HT-29 (cell line): ENCODE data around the gene DOCK6. TPM values are rescaled to one million over a fixed set of nuclear protein-coding genes. Genes with fewer than 3 reads are reported as not detected.
"Not testable (repeated sequence)": the region's sequence is repeated elsewhere in the genome, so short reads cannot be mapped to it uniquely, and the experiment has no call there.

ENCODE experiments used
- DNase-seq: peaks from one replicate; pipeline ENCODE4 v3.0.0-alpha.2; 2015; ENCODE audit warnings: low spot score
- total RNA-seq: library from RNA; depleted of rRNA; stranded (reverse); fragments of >200 nt; shearing (Covaris generic); gene quantifications from 2 replicates; pipeline ENCODE4 v1.2.3, GENCODE V29; 2014

The DOCK6 gene
- total RNA-seq, 1 experiment from 2014 or later = 19.4 TPM

GRCh38 chr19:11174336-11174735 lies 88.0 kb downstream of the DOCK6 start:
- DNase-seq = no peak

- DNase-seq = no peak
Observed at GRCh38 chr19:11173516-11174155, 88.7 kb downstream of the DOCK6 start.

GRCh38 chr19:11172576-11172975 lies 89.7 kb downstream of the DOCK6 start:
- DNase-seq = no peak

DNA sequence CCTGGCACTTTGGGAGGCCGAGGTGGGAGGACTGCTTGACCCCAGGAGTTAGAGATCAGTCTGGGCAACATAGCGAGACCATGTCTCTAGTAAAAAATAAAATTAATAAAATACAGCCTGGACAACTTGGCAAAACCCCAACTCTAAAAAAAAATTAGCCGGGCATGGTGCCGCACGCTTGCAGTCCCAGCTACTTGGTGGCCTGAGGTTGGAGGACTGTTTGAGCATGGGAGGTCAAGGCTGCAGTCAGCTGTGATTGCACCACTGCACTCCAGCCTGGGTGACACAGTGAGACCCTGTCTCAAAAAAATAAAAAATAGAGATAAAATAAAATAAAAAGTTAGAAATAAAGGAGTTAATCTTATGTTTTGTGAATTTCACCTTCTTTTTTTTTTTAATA lies 91.2 kb downstream of the DOCK6 start:
- DNase-seq = no peak

DNA sequence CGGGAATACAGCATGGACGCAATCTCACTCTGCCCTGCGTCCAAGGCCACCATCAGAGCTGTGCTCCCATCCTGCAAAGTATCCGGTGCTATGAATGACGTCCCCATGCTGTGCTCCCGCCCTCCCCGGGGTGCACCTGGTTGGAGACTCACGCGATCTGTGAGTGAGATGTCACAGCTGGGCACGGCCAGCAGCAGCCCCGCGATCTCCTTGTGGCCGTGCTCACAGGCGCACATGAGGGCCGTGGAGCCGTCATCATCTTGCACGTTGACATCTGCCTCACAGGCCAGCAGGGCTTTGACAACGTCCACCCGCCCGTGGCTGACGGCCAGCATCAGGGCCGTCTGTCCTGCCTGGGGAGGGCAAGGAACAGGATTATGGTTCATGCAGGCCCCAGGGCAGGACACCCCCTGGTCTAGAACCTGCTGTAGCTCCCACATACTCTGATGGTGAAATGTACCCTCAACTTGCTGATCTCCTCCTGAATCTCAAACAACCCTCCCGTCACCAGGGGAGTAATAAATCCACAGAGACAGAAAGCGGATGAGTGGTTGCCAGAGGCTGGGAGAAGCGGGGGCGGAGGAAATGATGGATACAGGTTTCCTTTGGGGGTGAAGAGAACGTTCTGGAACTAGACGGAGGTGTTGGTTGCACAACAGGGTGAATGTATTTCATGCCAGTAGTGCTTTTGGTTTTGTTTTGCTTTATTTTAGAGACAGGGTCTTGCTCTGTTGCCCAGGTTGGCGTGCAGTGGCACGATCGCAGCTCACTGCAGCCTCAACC lies 92.2 kb downstream of the DOCK6 start:
- DNase-seq = no peak

DNA sequence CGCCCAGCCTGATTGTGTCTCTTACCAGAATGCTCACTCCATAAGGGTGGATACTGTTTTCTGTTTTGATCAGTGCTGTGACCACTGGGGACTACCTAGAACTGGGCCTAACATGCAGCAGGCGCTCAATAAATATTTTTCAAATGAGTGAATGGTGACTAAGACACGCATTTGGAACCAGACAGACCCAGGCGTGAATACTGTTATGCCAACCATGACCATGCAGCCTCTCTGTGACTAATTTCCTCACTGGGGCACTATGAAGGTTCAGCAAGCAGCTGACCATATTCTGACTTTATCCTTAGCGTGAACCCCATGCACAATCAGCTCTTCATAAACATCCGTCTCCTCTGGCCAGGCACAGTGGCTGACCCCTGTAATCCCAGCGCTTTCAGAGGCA lies 93.8 kb downstream of the DOCK6 start:
- DNase-seq = no peak

- no peak for DNase-seq
Observed at GRCh38 chr19:11166281-11167142, 95.8 kb downstream of the DOCK6 start.

- DNase-seq = no peak
Observed at GRCh38 chr19:11165486-11166030, 96.8 kb downstream of the DOCK6 start.

DNA sequence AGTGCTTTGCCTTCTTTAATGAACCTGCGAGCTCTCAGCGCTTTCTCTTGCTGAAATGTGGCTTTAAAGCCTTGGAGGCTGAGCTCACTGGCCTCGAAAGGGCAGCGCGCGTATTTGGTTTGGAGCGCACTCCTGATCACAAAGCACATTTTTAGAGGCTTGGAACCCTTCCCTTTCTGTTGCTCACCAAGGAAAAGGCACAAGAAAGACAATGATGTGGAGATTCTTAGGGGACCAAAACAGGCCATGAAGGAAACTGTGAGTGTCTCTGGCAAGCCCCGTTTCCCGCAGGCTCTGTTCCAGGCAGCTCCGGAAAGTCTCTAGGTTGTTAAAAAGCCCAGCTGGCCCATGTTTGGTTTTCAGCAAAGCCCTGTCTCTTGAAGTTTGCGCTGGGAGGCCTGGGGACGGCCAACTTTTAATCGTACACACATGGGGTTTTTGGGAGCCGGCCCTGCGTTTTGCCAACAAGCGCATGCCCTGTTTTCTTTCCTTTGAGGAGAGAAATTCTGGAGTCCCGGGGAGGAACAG lies 97.4 kb downstream of the DOCK6 start:
- DNase-seq = no peak

DNA sequence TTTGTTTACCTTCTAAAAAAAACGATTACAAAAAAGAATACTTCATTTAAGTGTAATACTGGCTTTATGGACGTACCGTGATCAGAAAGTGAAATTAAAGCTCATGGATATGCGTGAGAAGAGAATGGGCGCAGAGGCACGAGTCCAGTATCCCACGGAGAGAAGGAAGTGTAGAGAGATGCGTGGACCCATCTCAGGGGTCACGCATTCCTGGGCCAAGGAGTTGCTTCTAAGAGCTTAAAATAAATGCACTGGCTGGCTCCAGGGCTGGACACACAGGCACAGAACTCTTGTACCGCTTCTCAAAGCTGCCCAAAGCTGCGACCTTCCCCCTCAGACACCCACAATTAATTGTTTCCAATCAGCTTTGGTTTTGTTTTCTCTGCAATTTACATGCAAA lies 98.0 kb downstream of the DOCK6 start:
- no peak for DNase-seq

DNA sequence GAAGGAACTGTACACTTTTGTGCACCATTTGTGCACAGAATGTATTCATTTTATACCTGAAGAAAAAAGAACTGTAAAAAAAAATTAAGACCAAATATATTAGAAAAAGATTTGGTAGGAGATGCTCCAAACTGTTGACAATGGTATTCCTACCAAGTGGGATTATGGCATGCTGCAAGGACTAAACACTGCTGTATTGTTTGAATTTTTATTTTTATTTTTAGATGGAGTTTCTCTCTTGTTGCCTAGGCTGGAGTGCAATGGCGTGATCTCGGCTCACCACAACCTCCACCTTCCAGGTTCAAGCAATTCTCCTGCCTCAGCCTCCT lies 101.9 kb downstream of the DOCK6 start:
- DNase-seq = not testable (repeated sequence)

DNA sequence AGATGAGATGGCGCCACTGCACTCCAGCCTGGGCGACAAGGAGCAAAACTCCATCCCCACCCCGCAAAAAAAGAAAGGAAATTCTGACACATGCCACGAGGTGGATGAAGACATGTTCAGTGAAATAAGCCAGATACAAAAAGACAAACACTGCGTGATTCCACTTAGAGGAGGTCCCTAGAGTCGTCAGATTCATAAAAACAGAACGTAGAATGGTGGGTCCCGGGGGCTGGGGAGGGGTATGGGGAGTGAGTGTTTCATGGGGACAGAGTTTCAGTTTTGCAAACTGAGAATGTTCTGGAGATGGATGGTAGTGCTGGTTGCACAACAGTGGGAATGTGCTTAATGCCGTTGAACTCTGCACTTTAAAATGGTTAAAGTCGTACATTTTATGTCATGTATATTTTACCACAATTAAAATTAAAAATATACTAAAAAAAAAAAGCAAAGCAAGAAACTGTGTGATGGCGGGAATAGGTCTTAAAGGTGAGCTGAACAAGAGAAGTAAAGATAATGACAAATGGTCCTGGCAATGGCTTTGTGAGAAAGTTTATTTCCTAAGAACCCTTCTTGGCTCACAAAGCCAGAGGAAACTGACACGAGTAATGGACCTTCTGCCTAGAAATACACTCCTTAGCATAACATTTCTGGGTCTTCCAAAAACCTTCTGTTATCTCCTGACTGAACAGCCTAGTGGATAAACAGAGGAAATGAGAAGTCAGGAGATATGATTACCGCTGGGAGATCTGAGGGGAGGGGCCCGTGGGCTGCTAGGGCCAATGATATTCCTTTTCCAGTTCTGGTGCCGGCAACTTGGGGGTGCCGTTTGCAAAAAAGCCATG lies 102.5 kb downstream of the DOCK6 start:
- DNase-seq = no peak

- peak; percentile 93 for DNase-seq
Observed at GRCh38 chr19:11155373-11156120, 106.8 kb downstream of the DOCK6 start, which contains the start of gene SPC24. Gene SPC24 (minus strand): TSS chr19:11155782. CDS start chr19:11155776, 6 bp downstream.

DNA sequence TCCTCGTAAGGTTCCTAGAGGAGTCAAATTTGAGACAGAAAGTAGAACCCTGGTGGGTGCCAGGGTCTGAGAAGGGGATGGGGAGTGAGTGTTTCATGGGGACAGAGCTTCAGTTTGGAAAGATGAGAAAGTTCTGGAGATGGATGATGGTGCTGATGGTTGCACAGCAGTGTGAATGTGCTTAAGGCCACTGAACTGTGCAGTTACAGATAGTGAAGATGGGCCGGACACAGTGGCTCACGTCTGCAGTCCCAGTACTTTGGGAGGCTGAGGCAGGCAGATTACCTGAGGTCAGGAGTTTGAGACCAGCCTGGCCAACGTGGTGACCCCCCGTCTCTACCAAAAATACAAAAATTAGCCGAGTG lies 107.7 kb downstream of the DOCK6 start:
- DNase-seq = no peak

- DNase-seq = no peak
Observed at GRCh38 chr19:11152318-11153062, 109.8 kb downstream of the DOCK6 start.

GRCh38 chr19:11151181-11151580 lies 111.1 kb downstream of the DOCK6 start:
- DNase-seq = no peak
